Ovary (tissue), 9 donors: ENCODE data around the gene MN1. TPM values are rescaled to one million over a fixed set of nuclear protein-coding genes. Genes with fewer than 3 reads are reported as not detected.

Experiments used
- DNase-seq, 5 donors: peaks; one replicate each; pipeline ENCODE4 v3.0.0-alpha.2; 2019 to 2020
- H3K27ac ChIP-seq, 2 donors: fragments of 200-600 bp; one replicate each; pipeline versions ENCODE4 v1.5.1 to v1.8.0; 2019 to 2022
- H3K27me3 ChIP-seq: fragments of 200-600 bp; one replicate; pipeline ENCODE4 v1.8.0; 2022
- H3K36me3 ChIP-seq: fragments of 200-600 bp; sonication (generic); one replicate; pipeline ENCODE4 v1.5.1; 2019
- H3K4me1 ChIP-seq: one replicate; pipeline ENCODE4 v1.8.1; 2013; ENCODE audit warnings: mild to moderate bottlenecking, moderate library complexity; ENCODE audit not compliant: insufficient read depth
- H3K4me3 ChIP-seq: fragments of 200-600 bp; sonication (generic); one replicate; pipeline ENCODE4 v1.5.1; 2017
- H3K9me3 ChIP-seq, 2 donors: fragments of 200-600 bp in 1 of 2; sonication (generic) in 1 of 2; one replicate each; pipeline versions ENCODE4 v1.5.1 to v1.8.1; 2013 to 2019; ENCODE audit warnings: mild to moderate bottlenecking in 1 of 2, moderate library complexity in 1 of 2
- EP300 ChIP-seq: sonication (generic); formaldehyde crosslinking; IDR thresholded peaks from one replicate; pipeline ENCODE4 v1.6.1; 2017; ENCODE audit warnings: antibody characterized with exemption
- POLR2A ChIP-seq: fragments of 450-650 bp; IDR thresholded peaks from one replicate; pipeline ENCODE4 v1.6.1; 2017; ENCODE audit warnings: antibody characterized with exemption, mild to moderate bottlenecking, moderate library complexity
- WGBS, 3 donors: extraction: QIAGEN DNeasy Blood & Tissue Kit in 1 of 3; methylation state at CpG; one replicate each; pipeline versions ENCODE4 v1.1.5 to v1.1.7; 2013 to 2017; 5-methylcytosine and 5-hydroxymethylcytosine counted together
- intact Hi-C, 4 donors: fragments of 100-400 bp; cut with DNase I; formaldehyde crosslinking; loops; one replicate each; pipeline versions ENCODE4 v1.11.0 to v1.15.1; 2022 to 2023
- polyA plus RNA-seq, 2 donors: library from polyadenylated mRNA; stranded (reverse); fragments of 200-250 nt in 1 of 2; fragments of 350-450 nt in 1 of 2; fragmentation: Illumina TruSeq in 1 of 2; extraction: RNeasy Lipid Tissue Mini Kit (QIAGEN cat#74804) in 1 of 2; gene quantifications; one replicate each; pipeline ENCODE4 v1.2.3, GENCODE V29; 2013 to 2014
- total RNA-seq, 7 donors: library from RNA; depleted of rRNA in 2 of 7; stranded (reverse); fragments of >200 nt in 2 of 7; fragmentation: NEBNext Ultra II Directional in 3 of 7; extraction: Animal tissue kit (Norgen Biotek cat#: 25700) in 3 of 7; gene quantifications; one replicate each; pipeline versions ENCODE4 v1.1.0 to v1.2.4, GENCODE V29; 2016 to 2023
- TF ChIP-seq, protein P1 (sequence below), 3 donors: fragments of 450-650 bp in 2 of 3; fragments of 200-600 bp in 1 of 3; IDR thresholded peaks; one replicate each; pipeline versions ENCODE4 v1.5.1 to v1.8.0; 2016 to 2022; ENCODE audit warnings: antibody characterized with exemption in 3 of 3, mild to moderate bottlenecking in 1 of 3
- donor health status: DM: no; HTN: no; CAD: no; lungs with moderate emphysema.
- donor health status: DM: no; HTN: no; CAD: no.
- donor health status: Bipolar disorder and iron deficiency.
- donor health status: DM: yes; HTN: yes; CAD: no.
- donor health status: DM: no; HTN: no; CAD: no.
- donor health status: DM: yes; HTN: yes; CAD: no.

Gene MN1
- total and polyA plus RNA-seq, 9 donors: 6.7 to 33.5 (median 13.4) TPM

DNA sequence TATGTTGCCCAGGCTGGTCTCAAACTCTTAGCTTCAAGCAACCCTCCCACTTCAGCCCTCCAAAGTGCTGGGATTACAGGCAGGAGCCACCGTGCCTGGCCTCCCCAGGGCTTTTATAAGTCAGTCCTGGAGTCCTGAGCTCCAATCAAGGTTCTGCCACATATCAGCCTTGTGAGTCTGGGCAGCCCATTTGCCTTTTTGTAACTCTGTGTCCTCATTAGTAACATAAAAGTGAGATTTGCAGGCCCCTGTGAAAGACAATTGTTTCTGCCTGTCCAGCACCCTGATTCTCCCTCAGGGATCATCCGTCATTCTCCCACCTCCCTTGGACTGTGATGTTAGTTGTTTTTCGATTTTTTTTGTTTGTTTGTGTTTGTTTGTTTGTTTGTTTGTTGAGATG, 89.8 kb downstream of the MN1 start:
- no peaks in the 10 kb centered on the region for H3K36me3 ChIP-seq
- DNase-seq: no peak
- no peaks in the 10 kb centered on the region for H3K9me3 ChIP-seq
- H3K27me3 ChIP-seq: no peaks in the 10 kb centered on the region
- no peak overlapping the region for H3K4me3 ChIP-seq
- H3K27ac ChIP-seq: no peak overlapping the region
- no peaks in the 10 kb centered on the region for H3K4me1 ChIP-seq
- intact Hi-C loops: no loop called here
- TF ChIP-seq POLR2A (no peak), EP300 (no peak)
- TF ChIP-seq, protein P1, sequence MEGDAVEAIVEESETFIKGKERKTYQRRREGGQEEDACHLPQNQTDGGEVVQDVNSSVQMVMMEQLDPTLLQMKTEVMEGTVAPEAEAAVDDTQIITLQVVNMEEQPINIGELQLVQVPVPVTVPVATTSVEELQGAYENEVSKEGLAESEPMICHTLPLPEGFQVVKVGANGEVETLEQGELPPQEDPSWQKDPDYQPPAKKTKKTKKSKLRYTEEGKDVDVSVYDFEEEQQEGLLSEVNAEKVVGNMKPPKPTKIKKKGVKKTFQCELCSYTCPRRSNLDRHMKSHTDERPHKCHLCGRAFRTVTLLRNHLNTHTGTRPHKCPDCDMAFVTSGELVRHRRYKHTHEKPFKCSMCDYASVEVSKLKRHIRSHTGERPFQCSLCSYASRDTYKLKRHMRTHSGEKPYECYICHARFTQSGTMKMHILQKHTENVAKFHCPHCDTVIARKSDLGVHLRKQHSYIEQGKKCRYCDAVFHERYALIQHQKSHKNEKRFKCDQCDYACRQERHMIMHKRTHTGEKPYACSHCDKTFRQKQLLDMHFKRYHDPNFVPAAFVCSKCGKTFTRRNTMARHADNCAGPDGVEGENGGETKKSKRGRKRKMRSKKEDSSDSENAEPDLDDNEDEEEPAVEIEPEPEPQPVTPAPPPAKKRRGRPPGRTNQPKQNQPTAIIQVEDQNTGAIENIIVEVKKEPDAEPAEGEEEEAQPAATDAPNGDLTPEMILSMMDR (IDR thresholded peaks at IDR 0.05): no peak
- WGBS, 3 donors: 49 to 70% (median 67%) methylated on average over 3 of the region's 3 CpGs

DNA sequence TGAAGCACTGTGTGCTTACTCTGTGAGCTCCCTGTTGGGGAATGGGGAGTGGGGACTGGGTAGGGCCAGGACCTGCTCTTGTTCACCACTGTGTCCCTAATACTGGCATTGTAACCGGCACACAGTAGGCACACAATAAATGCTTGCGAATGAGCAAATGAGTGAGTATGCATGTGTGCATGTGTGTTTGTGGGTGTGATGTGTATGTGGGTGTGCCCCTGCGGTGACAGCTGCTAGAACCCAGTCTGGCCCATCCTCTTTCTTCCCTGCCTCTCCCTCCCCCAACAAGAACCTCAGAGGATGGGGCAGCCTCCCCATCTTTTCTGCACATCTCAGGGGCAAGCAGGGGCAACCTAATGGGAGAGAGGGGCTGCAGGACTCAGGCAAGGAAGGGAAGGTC, 90.5 kb downstream of the MN1 start:
- 91 to 96% (median 93%) methylated on average over 3 of the region's 3 CpGs for WGBS, 3 donors
- Histone ChIP-seq H3K36me3 (no peaks in the 10 kb centered on the region), H3K9me3 (no peaks in the 10 kb centered on the region), H3K4me3 (no peak overlapping the region), H3K27ac (no peak overlapping the region), H3K27me3 (no peaks in the 10 kb centered on the region), H3K4me1 (no peaks in the 10 kb centered on the region)
- intact Hi-C loops: no loop called here
- TF ChIP-seq, protein P1 (IDR thresholded peaks at IDR 0.05): no peak
- no peak for TF ChIP-seq EP300
- TF ChIP-seq POLR2A: no peak
- DNase-seq: no peak

DNA sequence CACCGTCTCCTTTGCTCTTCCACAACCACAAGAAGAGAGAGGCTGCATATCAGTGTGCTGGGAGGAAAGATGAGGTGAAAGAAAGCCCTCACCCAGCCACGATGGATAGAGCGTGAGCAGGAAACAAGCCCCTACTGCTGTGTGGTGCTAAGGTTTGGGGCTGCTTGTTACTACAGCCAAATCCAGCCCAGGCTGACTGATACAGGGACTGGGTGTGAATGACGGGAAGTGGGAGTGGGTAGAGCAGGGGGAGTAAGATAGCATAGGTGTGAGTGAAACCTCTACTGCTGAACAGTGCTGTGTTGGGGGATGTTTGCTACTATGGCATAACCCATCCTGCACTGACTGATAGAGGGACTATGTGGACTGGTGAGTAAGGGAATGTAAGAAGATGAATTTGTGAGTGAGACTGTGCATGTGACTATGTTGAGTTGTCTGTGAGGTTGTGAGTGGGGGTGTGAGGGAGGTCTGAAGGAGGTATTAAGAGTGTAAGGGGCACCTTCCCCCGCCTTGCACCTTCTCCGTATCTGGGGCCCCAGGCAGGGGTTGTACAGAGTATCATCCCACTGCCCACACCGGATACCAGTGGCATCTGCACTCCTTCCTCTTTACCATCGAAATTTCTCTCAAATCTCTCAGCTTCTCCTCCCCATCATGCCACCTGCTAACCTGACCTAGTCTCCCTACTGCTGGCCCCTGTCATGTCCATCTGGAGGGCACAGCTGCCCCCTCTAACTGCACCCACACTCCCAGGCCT, 91.5 kb downstream of the MN1 start:
- no peaks in the 10 kb centered on the region for H3K27me3 ChIP-seq
- H3K4me1 ChIP-seq: no peaks in the 10 kb centered on the region
- no peak for DNase-seq
- H3K9me3 ChIP-seq: no peaks in the 10 kb centered on the region
- TF ChIP-seq EP300 (no peak), POLR2A (no peak)
- TF ChIP-seq, protein P1 (IDR thresholded peaks at IDR 0.05): no peak
- H3K4me3 ChIP-seq: no peak overlapping the region
- H3K27ac ChIP-seq: no peak overlapping the region
- intact Hi-C loops: no loop called here
- H3K36me3 ChIP-seq: no peaks in the 10 kb centered on the region
- WGBS, 3 donors: 77 to 87% (median 77%) methylated on average over 8 of the region's 8 CpGs

DNA sequence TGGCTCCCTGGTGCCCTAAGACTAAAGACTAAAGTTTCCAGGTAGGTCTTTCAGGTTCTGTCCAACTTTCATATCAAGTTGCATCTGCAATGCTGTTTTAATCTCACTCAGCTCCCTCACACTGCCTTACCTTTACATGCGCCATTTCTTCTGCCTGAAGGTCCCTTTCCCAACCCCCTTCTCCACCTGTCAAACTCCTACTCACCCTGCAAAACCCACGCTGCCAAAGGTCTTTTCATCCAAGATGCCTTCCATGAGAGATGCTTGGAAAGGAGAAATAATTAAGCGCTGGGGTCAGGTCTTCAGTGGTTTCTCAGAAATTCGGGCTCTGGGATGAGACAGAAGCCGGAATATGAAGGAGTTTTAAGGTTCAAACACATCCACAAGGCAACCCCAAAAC, 95.1 kb downstream of the MN1 start:
- DNase-seq: no peak
- Histone ChIP-seq H3K27ac (no peak overlapping the region), H3K27me3 (no peaks in the 10 kb centered on the region), H3K4me3 (no peak overlapping the region), H3K4me1 (no peaks in the 10 kb centered on the region), H3K36me3 (no peaks in the 10 kb centered on the region), H3K9me3 (no peaks in the 10 kb centered on the region)
- 85 to 93% (median 89%) methylated on average over 5 of the region's 5 CpGs for WGBS, 3 donors
- intact Hi-C loops: no loop called here
- TF ChIP-seq, protein P1 (IDR thresholded peaks at IDR 0.05): no peak
- no peak for TF ChIP-seq POLR2A
- TF ChIP-seq EP300: no peak
